Heart left ventricle (tissue), 16 donors: ENCODE data around the gene GGT6. TPM values are rescaled to one million over a fixed set of nuclear protein-coding genes. Genes with fewer than 3 reads are reported as not detected.

Experiments
- ATAC-seq, 4 donors: fragments of 200-7000 bp; cut with Tn5 transposase; one replicate each; pipeline ENCODE4 v1.9.1; 2020 to 2022; ENCODE audit warnings: moderate library complexity in 4 of 4, mild to moderate bottlenecking in 3 of 4, moderate number of reproducible peaks in 1 of 4
- DNase-seq, 5 donors: peaks; one replicate each; pipeline ENCODE4 v3.0.0-alpha.2; 2020
- H3K27ac ChIP-seq, 12 donors: fragments of 200-600 bp; sonication (generic) in 4 of 12; one replicate each; pipeline versions ENCODE4 v1.5.0 to v1.8.0; 2016 to 2022; ENCODE audit warnings: mild to moderate bottlenecking in 2 of 12
- H3K27me3 ChIP-seq, 9 donors: fragments of 200-600 bp; sonication (generic) in 2 of 9; one replicate each; pipeline versions ENCODE4 v1.5.1 to v1.8.0; 2016 to 2022; ENCODE audit warnings: mild to moderate bottlenecking in 3 of 9
- H3K36me3 ChIP-seq, 9 donors: fragments of 200-600 bp; sonication (generic) in 2 of 9; one replicate each; pipeline versions ENCODE4 v1.5.0 to v1.8.0; 2018 to 2022; ENCODE audit warnings: mild to moderate bottlenecking in 2 of 9
- H3K4me1 ChIP-seq, 12 donors: fragments of 200-600 bp; sonication (generic) in 4 of 12; one replicate each; pipeline versions ENCODE4 v1.5.0 to v1.8.0; 2016 to 2022; ENCODE audit warnings: mild to moderate bottlenecking in 3 of 12
- H3K4me3 ChIP-seq, 12 donors: fragments of 200-600 bp; sonication (generic) in 4 of 12; one replicate each; pipeline versions ENCODE4 v1.5.0 to v1.8.0; 2017 to 2022; ENCODE audit warnings: mild to moderate bottlenecking in 9 of 12, moderate library complexity in 4 of 12
- H3K9me3 ChIP-seq, 12 donors: fragments of 200-600 bp; sonication (generic) in 4 of 12; one replicate each; pipeline versions ENCODE4 v1.5.0 to v1.8.0; 2016 to 2022; ENCODE audit warnings: mild to moderate bottlenecking in 1 of 12
- CTCF ChIP-seq, 12 donors: fragments of 200-600 bp; sonication (generic) in 4 of 12; IDR thresholded peaks; one replicate each; pipeline versions ENCODE4 v1.5.0 to v1.8.0; 2018 to 2022; ENCODE audit warnings: antibody characterized with exemption in 12 of 12, mild to moderate bottlenecking in 5 of 12
- POLR2A ChIP-seq, 2 donors: fragments of 450-650 bp; IDR thresholded peaks; one replicate each; pipeline ENCODE4 v1.6.1; 2017; ENCODE audit warnings: antibody characterized with exemption in 2 of 2, mild to moderate bottlenecking in 2 of 2, moderate library complexity in 2 of 2
- WGBS, 4 donors: extraction: QIAGEN DNeasy Blood & Tissue Kit in 2 of 4; methylation state at CpG; one replicate each; pipeline versions ENCODE4 v1.1.5 to v1.1.7; 2013 to 2018; 5-methylcytosine and 5-hydroxymethylcytosine counted together
- intact Hi-C, 10 donors: fragments of 100-400 bp; cut with DNase I; formaldehyde crosslinking; loops; one replicate each; pipeline versions ENCODE4 v1.11.1 to v1.14.2; 2022
- polyA plus RNA-seq, 2 donors: library from polyadenylated mRNA; stranded (reverse); fragments of 200-250 nt; gene quantifications; one replicate each; pipeline ENCODE4 v1.2.3, GENCODE V29; 2013
- total RNA-seq, 9 donors: library from RNA; depleted of rRNA in 2 of 9; stranded (reverse); fragments of >200 nt in 2 of 9; fragmentation: NEBNext Ultra II Directional in 3 of 9; extraction: Animal tissue kit (Norgen Biotek cat#: 25700) in 3 of 9; gene quantifications; one replicate each; pipeline versions ENCODE4 v1.1.0 to v1.2.4, GENCODE V29; 2016 to 2023
- donor health status: ischemic (EF 13 %, LVEDD 7.1; RV severe dilation, severe dysfunction).
- donor health status: healthy with polysubstance abuse.
- donor health status: DM: no; HTN: yes; CAD: no.
- donor health status: DM: no; HTN: no; CAD: no.
- donor health status: ischemic (EF 25% LVEDD 6.9; RV normal size, moderate dysfunction).
- donor health status: ischemic (EF 25% LVEDD 5.7; RV mildly dilated, moderate dysfunction).
- donor health status: healthy.
- donor health status: DM: yes; HTN: yes; CAD: no.
- donor health status: ischemic (EF 35%, LVEDD 5.7; RV mildly dilated, moderate dysfunction).
- donor health status: nonischemic (EF 11% LVEDD 7.7; RV severe dilation, severe dysfunction).
- donor health status: DM: yes; HTN: yes; CAD: no.
- donor health status: PGD.
- donor health status: ischemic (EF 29% LVEDD 5.4; RV normal size, mild dysfunction).
- donor health status: nonischemic (EF 23%, LVEDD 6.1; RV moderate dilation, normal function).

The GGT6 gene
- total and polyA plus RNA-seq, 11 donors, result not detected

GRCh38 chr17:4509401-4509800 is 51.0 kb downstream of the GGT6 start:
- Histone ChIP-seq H3K27me3 (no peaks in the 10 kb centered on the region), H3K36me3 (no peaks in the 10 kb centered on the region), H3K4me1 (peaks cover 3 to 88% (median 55%) of the 10 kb centered on the region in 12 donors), H3K4me3 (no peak overlapping the region), H3K9me3 (no peaks in the 10 kb centered on the region), H3K27ac (peak overlapping the region; percentile 14 to 86 (median 71))
- intact Hi-C loops, result loop anchor here in 3 of 10 donors (10.0 kb wide), 1 partner anchor 85 kb away; no protein-coding TSS in a partner anchor
- DNase-seq (no peak), ATAC-seq (peak in 3 of 4 donors; percentile 23 to 35 (median 25))
- WGBS, 4 donors, result 54 to 61% (median 58%) methylated on average over 8 of the region's 8 CpGs
- no peak for TF ChIP-seq CTCF (IDR thresholded peaks at IDR 0.05)
- no peak for TF ChIP-seq POLR2A (IDR thresholded peaks at IDR 0.05)

GRCh38 chr17:4508207-4508606 is 52.2 kb downstream of the GGT6 start:
- TF ChIP-seq POLR2A (IDR thresholded peaks at IDR 0.05) (no peak), CTCF (IDR thresholded peaks at IDR 0.05) (no peak)
- DNase-seq (no peak), ATAC-seq (no peak)
- intact Hi-C loops, result loop anchor here in 3 of 10 donors (10.0 kb wide), 1 partner anchor 83 kb away; no protein-coding TSS in a partner anchor
- no peaks in the 10 kb centered on the region for H3K9me3 ChIP-seq
- no peak overlapping the region for H3K4me3 ChIP-seq
- H3K36me3 ChIP-seq, result no peaks in the 10 kb centered on the region
- H3K4me1 ChIP-seq, result peaks cover 5 to 95% (median 58%) of the 10 kb centered on the region in 12 donors
- 88 to 100% (median 90%) methylated on average over 2 to 3 of the region's 3 CpGs for WGBS, 4 donors
- peak overlapping the region in 8 of 12 donors; percentile 4 to 86 (median 64) for H3K27ac ChIP-seq
- no peaks in the 10 kb centered on the region for H3K27me3 ChIP-seq

GRCh38 chr17:4507361-4508111 is 52.8 kb downstream of the GGT6 start:
- no peaks in the 10 kb centered on the region for H3K27me3 ChIP-seq
- TF ChIP-seq POLR2A (IDR thresholded peaks at IDR 0.05) (no peak), CTCF (IDR thresholded peaks at IDR 0.05) (no peak)
- H3K9me3 ChIP-seq, result no peaks in the 10 kb centered on the region
- DNase-seq (no peak), ATAC-seq (no peak)
- H3K4me1 ChIP-seq, result peaks cover 5 to 95% (median 60%) of the 10 kb centered on the region in 12 donors
- peak overlapping the region in 8 of 12 donors; percentile 5 to 86 (median 64) for H3K27ac ChIP-seq
- H3K36me3 ChIP-seq, result no peaks in the 10 kb centered on the region
- intact Hi-C loops, result loop anchor here in 3 of 10 donors (10.0 kb wide), 1 partner anchor 83 kb away; no protein-coding TSS in a partner anchor
- 79 to 81% (median 80%) methylated on average over 8 of the region's 8 CpGs for WGBS, 4 donors
- no peak overlapping the region for H3K4me3 ChIP-seq

Other genes starting within 250 kb of the GGT6 start
- gene UBE2G1, start 193.9 kb downstream of the GGT6 start, total RNA-seq, result 100 to 1,000 TPM in 3 of 9 donors, 10 to 100 TPM in 6; 79.4 to 125 (median 96.2) TPM
- 10 to 100 TPM; 19.4 to 55.2 TPM for gene UBE2G1, start 193.9 kb downstream of the GGT6 start, polyA plus RNA-seq
- gene SPNS3, start 126.6 kb downstream of the GGT6 start, total RNA-seq, result 1 to 10 TPM in 5 of 9 donors, under 1 TPM in 1, not detected in 3; 0.23 to 1.9 (median 1.1) TPM
- gene SPNS3, start 126.6 kb downstream of the GGT6 start, polyA plus RNA-seq, result under 1 TPM; 0.36 to 0.50 TPM
- gene SPNS2, start 61.7 kb downstream of the GGT6 start, total RNA-seq, result 10 to 100 TPM in 7 of 9 donors, 1 to 10 TPM in 2; 6.4 to 20.4 (median 11.4) TPM
- gene SPNS2, start 61.7 kb downstream of the GGT6 start, polyA plus RNA-seq, result 10 to 100 TPM; 13.7 to 22.0 TPM
- 10 to 100 TPM; 17.4 to 34.8 (median 24.4) TPM for gene MYBBP1A, start 5.2 kb downstream of the GGT6 start, total RNA-seq
- 10 to 100 TPM; 15.5 to 27.8 TPM for gene MYBBP1A, start 5.2 kb downstream of the GGT6 start, polyA plus RNA-seq
- 10 to 100 TPM; 10.1 to 47.5 (median 18.5) TPM for gene SMTNL2, start 24.0 kb upstream of the GGT6 start, total RNA-seq
- gene SMTNL2, start 24.0 kb upstream of the GGT6 start, polyA plus RNA-seq, result 1 to 10 TPM; 2.1 to 8.2 TPM
- 10 to 100 TPM in 1 of 9 donors, under 1 TPM in 5, not detected in 3; 0.23 to 62.4 (median 0.38) TPM for gene ALOX15, start 81.1 kb upstream of the GGT6 start, total RNA-seq
- not detected for gene ALOX15, start 81.1 kb upstream of the GGT6 start, polyA plus RNA-seq
- 10 to 100 TPM; 19.0 to 42.6 (median 34.5) TPM for gene PELP1, start 143.6 kb upstream of the GGT6 start, total RNA-seq
- 10 to 100 TPM; 20.4 to 28.0 TPM for gene PELP1, start 143.6 kb upstream of the GGT6 start, polyA plus RNA-seq
- 10 to 100 TPM; 10.9 to 87.6 (median 23.0) TPM for gene ARRB2, start 150.1 kb upstream of the GGT6 start, total RNA-seq
- gene ARRB2, start 150.1 kb upstream of the GGT6 start, polyA plus RNA-seq, result 10 to 100 TPM; 17.1 to 24.8 TPM
- 10 to 100 TPM; 11.5 to 30.3 (median 18.8) TPM for gene MED11, start 170.9 kb upstream of the GGT6 start, total RNA-seq
- 10 to 100 TPM; 23.3 to 49.6 TPM for gene MED11, start 170.9 kb upstream of the GGT6 start, polyA plus RNA-seq
- gene ZMYND15, start 179.3 kb upstream of the GGT6 start, total RNA-seq, result 1 to 10 TPM in 2 of 9 donors, under 1 TPM in 4, not detected in 3; 0.27 to 2.9 (median 0.44) TPM
- gene ZMYND15, start 179.3 kb upstream of the GGT6 start, polyA plus RNA-seq, result under 1 TPM; 0.14 to 0.30 TPM
- gene CXCL16, start 179.4 kb upstream of the GGT6 start, total RNA-seq, result 10 to 100 TPM in 2 of 9 donors, 1 to 10 TPM in 7; 1.6 to 42.5 (median 4.5) TPM
- 1 to 10 TPM; 1.3 to 3.7 TPM for gene CXCL16, start 179.4 kb upstream of the GGT6 start, polyA plus RNA-seq
- not detected for gene TM4SF5, start 211.3 kb upstream of the GGT6 start, total RNA-seq
- not detected for gene TM4SF5, start 211.3 kb upstream of the GGT6 start, polyA plus RNA-seq
- gene VMO1, start 225.8 kb upstream of the GGT6 start, total RNA-seq, result 1 to 10 TPM in 4 of 9 donors, under 1 TPM in 2, not detected in 3; 0.48 to 1.9 (median 1.1) TPM
- gene VMO1, start 225.8 kb upstream of the GGT6 start, polyA plus RNA-seq, result 1 to 10 TPM in 1 of 2 donors, not detected in 1; 1.4 TPM
- not detected for gene GLTPD2, start 228.4 kb upstream of the GGT6 start, total RNA-seq
- not detected for gene GLTPD2, start 228.4 kb upstream of the GGT6 start, polyA plus RNA-seq
- 100 to 1,000 TPM; 143 to 320 (median 182) TPM for gene PSMB6, start 235.6 kb upstream of the GGT6 start, total RNA-seq
- 100 to 1,000 TPM; 263 to 320 TPM for gene PSMB6, start 235.6 kb upstream of the GGT6 start, polyA plus RNA-seq
- gene PLD2, start 246.6 kb upstream of the GGT6 start, total RNA-seq, result 10 to 100 TPM in 2 of 9 donors, 1 to 10 TPM in 7; 5.5 to 17.9 (median 8.5) TPM
- 1 to 10 TPM; 5.3 to 8.6 TPM for gene PLD2, start 246.6 kb upstream of the GGT6 start, polyA plus RNA-seq